Calu3 (cell line): ENCODE data around the gene PTPRN2. TPM values are rescaled to one million over a fixed set of nuclear protein-coding genes. Genes with fewer than 3 reads are reported as not detected.

Source experiments
- BruUV-seq: library from RNA; stranded (reverse); fragments of 400-500 nt; replicated peaks from 2 replicates; lab custom pipeline; 2021; lab: Mats Ljungman, UMichigan
- CTCF ChIA-PET: fragments of 300-600 bp; sonication (Branson Sonifier 250); formaldehyde crosslinking; loops from one replicate; lab custom pipeline; 2022; ENCODE audit warnings: antibody characterized with exemption; lab: Charles Lee
- DNase-seq: peaks from one replicate; pipeline ENCODE4 v3.0.0; 2022
- H3K27ac Mint-ChIP-seq: one replicate; pipeline ENCODE4 v1.8.0; 2022; ENCODE audit warnings: mixed read lengths; ENCODE audit not compliant: unreplicated experiment
- H3K27me3 Mint-ChIP-seq: one replicate; pipeline ENCODE4 v1.8.0; 2022; ENCODE audit warnings: mixed read lengths; ENCODE audit not compliant: unreplicated experiment
- H3K36me3 Mint-ChIP-seq: one replicate; pipeline ENCODE4 v1.8.0; 2022; ENCODE audit warnings: mild to moderate bottlenecking, moderate library complexity, mixed read lengths; ENCODE audit not compliant: insufficient read depth, unreplicated experiment
- H3K4me1 Mint-ChIP-seq: one replicate; pipeline ENCODE4 v1.8.0; 2022; ENCODE audit warnings: mild to moderate bottlenecking, low read depth, mixed read lengths; ENCODE audit not compliant: unreplicated experiment
- H3K4me3 Mint-ChIP-seq: one replicate; pipeline ENCODE4 v1.8.0; 2022; ENCODE audit warnings: mild to moderate bottlenecking, low read depth, moderate library complexity, mixed read lengths; ENCODE audit not compliant: unreplicated experiment
- H3K9me3 Mint-ChIP-seq: one replicate; pipeline ENCODE4 v1.8.0; 2022; ENCODE audit warnings: low read depth, mixed read lengths; ENCODE audit not compliant: unreplicated experiment
- CTCF ChIP-seq: fragments of 200-600 bp; IDR thresholded peaks from one replicate; pipeline ENCODE4 v1.8.0; 2022; ENCODE audit warnings: antibody characterized with exemption; ENCODE audit not compliant: unreplicated experiment
- intact Hi-C: fragments of 100-400 bp; cut with micrococcal nuclease; formaldehyde crosslinking; loops from one replicate; pipeline ENCODE4 v1.10.0; 2022; ENCODE audit not compliant: unreplicated experiment
- total RNA-seq: library from RNA; stranded (reverse); gene quantifications from 2 replicates; pipeline ENCODE4 v1.2.3, GENCODE V29; 2022

The PTPRN2 gene
- total RNA-seq, 1 experiment from 2014 or later = 2.0 TPM

- Mint-ChIP-seq H3K4me3 (no peak overlapping the region), H3K27ac (no peak overlapping the region), H3K9me3 (peaks cover 3% of the 10 kb centered on the region), H3K27me3 (no peaks in the 10 kb centered on the region), H3K36me3 (no peaks in the 10 kb centered on the region), H3K4me1 (no peaks in the 10 kb centered on the region)
- no peak for TF ChIP-seq CTCF
- intact Hi-C loops = no loop called here
- DNase-seq = no peak
- CTCF ChIA-PET = no interaction called here
- no TSS peak for BruUV-seq
Measured at GRCh38 chr7:157561816-157562410, 1025.7 kb downstream of the PTPRN2 start.

- intact Hi-C loops = no loop called here
- H3K36me3 Mint-ChIP-seq = no peaks in the 10 kb centered on the region
- H3K27me3 Mint-ChIP-seq = no peaks in the 10 kb centered on the region
- no peak for TF ChIP-seq CTCF
- BruUV-seq = no TSS peak
- no peak for DNase-seq
- H3K9me3 Mint-ChIP-seq = peaks cover 3% of the 10 kb centered on the region
- no peak overlapping the region for H3K4me3 Mint-ChIP-seq
- CTCF ChIA-PET = no interaction called here
- H3K27ac Mint-ChIP-seq = no peak overlapping the region
- no peaks in the 10 kb centered on the region for H3K4me1 Mint-ChIP-seq
Measured at GRCh38 chr7:157561523-157561785, 1026.2 kb downstream of the PTPRN2 start.

DNA sequence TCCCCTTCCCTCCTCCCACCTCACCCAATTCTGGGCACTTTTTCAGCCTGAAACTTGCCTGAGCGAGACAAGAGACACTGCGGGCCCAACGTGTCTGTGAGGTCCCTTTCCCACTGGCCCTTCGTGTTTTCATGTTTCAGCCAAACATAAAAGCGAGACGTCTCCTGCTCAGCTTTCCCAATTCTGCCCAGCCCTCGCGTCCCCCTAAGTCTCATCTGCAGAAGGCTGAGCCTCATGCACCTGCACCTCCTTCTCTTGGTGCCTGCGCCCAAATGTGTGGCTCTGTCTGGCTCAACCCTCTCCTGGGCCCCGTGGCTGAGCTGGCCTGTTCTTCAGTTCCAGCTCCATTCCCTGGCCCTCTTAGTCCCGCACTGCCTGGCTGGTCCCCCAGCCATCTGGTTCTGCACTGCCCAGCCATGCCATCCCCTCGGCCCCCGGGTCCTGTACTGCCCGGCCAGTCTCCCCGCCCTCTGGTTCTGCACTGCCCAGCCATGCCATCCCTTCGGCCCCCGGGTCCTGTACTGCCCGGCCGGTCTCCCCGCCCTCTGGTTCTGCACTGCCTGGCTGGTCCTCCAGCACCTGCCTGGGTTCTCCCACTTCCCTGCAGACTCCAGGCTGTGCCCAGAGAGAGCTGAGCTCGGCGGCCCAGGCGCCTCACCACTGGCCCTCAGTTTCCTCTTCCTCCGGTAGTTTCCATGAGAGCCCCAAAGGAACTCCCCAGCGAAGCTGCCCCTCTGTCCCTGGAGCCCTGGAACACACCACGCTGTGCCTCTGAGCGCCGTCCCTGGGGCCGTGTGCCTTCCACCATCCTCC, 1026.7 kb downstream of the PTPRN2 start:
- no peak for TF ChIP-seq CTCF
- CTCF ChIA-PET = no interaction called here
- no peak overlapping the region for H3K4me3 Mint-ChIP-seq
- H3K36me3 Mint-ChIP-seq = no peaks in the 10 kb centered on the region
- H3K4me1 Mint-ChIP-seq = no peaks in the 10 kb centered on the region
- intact Hi-C loops = no loop called here
- BruUV-seq = no TSS peak
- DNase-seq = no peak
- H3K27me3 Mint-ChIP-seq = no peaks in the 10 kb centered on the region
- H3K9me3 Mint-ChIP-seq = peaks cover 3% of the 10 kb centered on the region
- no peak overlapping the region for H3K27ac Mint-ChIP-seq

DNA sequence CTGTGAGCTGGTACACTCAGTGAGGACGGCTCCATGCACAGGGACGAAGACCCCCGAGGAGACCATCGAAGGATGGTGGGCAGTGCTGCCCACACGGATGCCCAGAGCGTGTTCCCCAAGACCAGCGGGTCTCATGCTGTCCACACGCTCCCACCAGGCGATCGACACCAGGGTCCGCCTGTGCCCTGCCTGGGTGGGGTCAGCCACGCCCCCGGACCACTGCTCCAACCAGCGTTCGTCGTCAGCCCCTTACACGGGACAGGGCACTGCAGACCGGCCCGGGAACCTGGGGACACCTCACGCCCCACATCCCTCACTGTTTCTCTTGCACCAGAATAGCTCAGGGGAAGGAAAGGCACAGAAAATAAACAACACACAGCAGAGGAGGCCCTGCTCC, 1027.4 kb downstream of the PTPRN2 start:
- intact Hi-C loops = no loop called here
- H3K36me3 Mint-ChIP-seq = no peaks in the 10 kb centered on the region
- no TSS peak for BruUV-seq
- H3K27ac Mint-ChIP-seq = no peak overlapping the region
- H3K27me3 Mint-ChIP-seq = no peaks in the 10 kb centered on the region
- TF ChIP-seq CTCF = no peak
- peaks cover 3% of the 10 kb centered on the region for H3K9me3 Mint-ChIP-seq
- H3K4me1 Mint-ChIP-seq = no peaks in the 10 kb centered on the region
- no peak for DNase-seq
- CTCF ChIA-PET = no interaction called here
- no peak overlapping the region for H3K4me3 Mint-ChIP-seq
